ENCODE measurements around the gene IPPK. TPM values are rescaled to one million over a fixed set of nuclear protein-coding genes. Genes with fewer than 3 reads are reported as not detected.

The IPPK gene
- total RNA-seq, 1 experiment from 2014 or later, result 15.4 TPM

DNA sequence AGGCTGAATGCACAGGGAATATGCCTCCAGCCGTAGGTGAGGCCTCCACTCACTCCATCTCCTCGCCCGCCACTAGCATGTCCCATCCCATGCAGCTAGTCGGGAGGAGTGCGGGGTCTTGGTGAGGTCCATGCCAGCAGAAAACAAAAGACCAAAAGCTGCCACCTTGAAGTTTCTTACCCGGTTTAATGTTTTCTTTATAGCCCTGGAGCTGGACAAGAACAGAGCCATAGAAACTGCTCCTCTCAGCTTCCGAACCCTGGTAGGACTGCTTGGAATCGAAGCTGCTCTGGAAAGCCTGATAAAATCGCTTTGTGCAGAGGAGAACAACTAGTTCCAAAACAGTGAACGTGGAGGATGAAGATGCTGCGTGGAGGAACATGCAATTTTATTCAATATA lies 57.1 kb downstream of the IPPK start (continued):
- TF ChIP-seq ZBTB33 (IDR thresholded peaks at IDR 0.05; ENCODE audit: extremely low read depth, insufficient replicate concordance, low read length) (no peak), EZH2phosphoT487 (IDR thresholded peaks at IDR 0.05; ENCODE audit: borderline replicate concordance) (no peak), SP1 (IDR thresholded peaks at IDR 0.05; ENCODE audit: low read depth) (no peak), SIN3A (IDR thresholded peaks at IDR 0.05; ENCODE audit: low read depth) (no peak), FOSL1 (IDR thresholded peaks at IDR 0.05; ENCODE audit: low read depth) (no peak), TCF7L2 (IDR thresholded peaks at IDR 0.05; ENCODE audit: borderline replicate concordance, extremely low read depth, insufficient read depth, insufficient read length) (no peak)

DNA sequence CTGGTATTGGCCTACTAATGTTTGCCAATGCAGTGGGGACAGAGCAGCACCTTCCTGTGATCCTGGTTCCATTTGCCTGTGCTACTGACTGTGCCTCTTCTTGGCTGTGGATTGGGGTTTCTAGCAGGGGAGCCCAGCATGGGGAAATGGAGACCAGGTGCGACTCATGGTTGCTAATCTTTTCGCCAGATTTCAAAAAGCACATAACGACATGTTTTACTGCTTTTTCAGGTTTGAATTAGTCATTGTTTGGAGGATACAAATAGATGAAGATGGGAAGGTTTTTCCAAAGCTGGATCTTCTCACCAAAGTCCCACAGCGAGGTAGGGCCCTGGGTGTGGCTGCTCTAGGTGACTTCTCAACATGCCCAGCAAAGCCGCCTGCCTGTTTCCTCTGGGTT lies 57.6 kb downstream of the IPPK start:
- no peak overlapping the region for H3K4me2 ChIP-seq (ENCODE audit: low read length)
- no peaks in the 10 kb centered on the region for H3K9me3 ChIP-seq (ENCODE audit: control insufficient read depth in 1 of 2, insufficient read depth in 1 of 2, low read depth in 1 of 2, low read length in 2 of 2)
- ATAC-seq (no peak), DNase-seq (ENCODE audit: low read depth, low spot score) (no peak)
- intact Hi-C loops (cut with micrococcal nuclease), result no loop called here
- no peaks in the 10 kb centered on the region for H3K79me2 ChIP-seq (ENCODE audit: insufficient read depth, low read length)
- no peak overlapping the region for H3K4me3 ChIP-seq (replicated peaks in 1 of 2; ENCODE audit: low read depth in 1 of 2, low read length in 2 of 2)
- ChIA-PET CTCF (no interaction called here), POLR2A (no interaction called here), RAD21 (ENCODE audit: low non-redundant PET in 1 of 2, low total read pairs in 2 of 2, uncharacterized antibody in 2 of 2, unreplicated experiment in 2 of 2) (no interaction called here)
- H4K20me1 ChIP-seq (ENCODE audit: insufficient read depth), result no peaks in the 10 kb centered on the region
- no peak overlapping the region for H2AFZ ChIP-seq (ENCODE audit: low read depth, low read length, poor library complexity, severe bottlenecking)
- no peaks in the 10 kb centered on the region for H3K9me2 ChIP-seq (ENCODE audit: insufficient read depth)
- H3K36me3 ChIP-seq (ENCODE audit: control insufficient read depth in 1 of 2, insufficient read depth in 2 of 2, low read length in 2 of 2), result peaks cover 0 to 10% of the 10 kb centered on the region in 2 experiments; a peak in 2 of 4 replicates
- BruUV-seq (replicated peaks), result no TSS peak
- no peaks in the 10 kb centered on the region for H3K27me3 ChIP-seq (ENCODE audit: insufficient read depth, low read length)
- H3K4me1 ChIP-seq (ENCODE audit: control insufficient read depth in 1 of 2, insufficient read depth in 2 of 2, low read length in 2 of 2), result no peaks in the 10 kb centered on the region
- no peak overlapping the region for H3K9ac ChIP-seq (ENCODE audit: low read length)
- no peak overlapping the region for H3K27ac ChIP-seq (ENCODE audit: low read depth, low read length)
- no peak for TF ChIP-seq ZBTB33 (IDR thresholded peaks at IDR 0.05; ENCODE audit: extremely low read depth, insufficient replicate concordance, low read length)
- no peak for TF ChIP-seq YY1 (IDR thresholded peaks at IDR 0.05; ENCODE audit: extremely low read depth, insufficient replicate concordance, low read depth, low read length)
- no peak for TF ChIP-seq FOSL1 (IDR thresholded peaks at IDR 0.05; ENCODE audit: low read depth)
- TF ChIP-seq POLR2A (IDR thresholded peaks at IDR 0.05; ENCODE audit: borderline replicate concordance, extremely low read depth, insufficient read depth, insufficient read length), result no peak
- TF ChIP-seq SP1 (IDR thresholded peaks at IDR 0.05; ENCODE audit: low read depth), result no peak
- no peak for TF ChIP-seq EZH2 (IDR thresholded peaks at IDR 0.05)
- no peak for TF ChIP-seq ZNF274 (IDR thresholded peaks at IDR 0.05; ENCODE audit: low read depth, low read length)
- TF ChIP-seq SIN3A (IDR thresholded peaks at IDR 0.05; ENCODE audit: low read depth), result no peak
- no peak for TF ChIP-seq EZH2phosphoT487 (IDR thresholded peaks at IDR 0.05; ENCODE audit: borderline replicate concordance)
- TF ChIP-seq TCF7L2 (IDR thresholded peaks at IDR 0.05; ENCODE audit: borderline replicate concordance, extremely low read depth, insufficient read depth, insufficient read length), result no peak
- TF ChIP-seq ELF1 (IDR thresholded peaks at IDR 0.05; ENCODE audit: borderline replicate concordance, low read depth), result no peak
- no peak for TF ChIP-seq RAD21 (IDR thresholded peaks at IDR 0.05; ENCODE audit: low read depth)
- TF ChIP-seq CEBPB (IDR thresholded peaks at IDR 0.05; ENCODE audit: low read depth), result no peak
- TF ChIP-seq SRF (IDR thresholded peaks at IDR 0.05; ENCODE audit: low read depth), result no peak
- no peak for TF ChIP-seq EGR1 (IDR thresholded peaks at IDR 0.05; ENCODE audit: low read depth)
- TF ChIP-seq, protein P1, sequence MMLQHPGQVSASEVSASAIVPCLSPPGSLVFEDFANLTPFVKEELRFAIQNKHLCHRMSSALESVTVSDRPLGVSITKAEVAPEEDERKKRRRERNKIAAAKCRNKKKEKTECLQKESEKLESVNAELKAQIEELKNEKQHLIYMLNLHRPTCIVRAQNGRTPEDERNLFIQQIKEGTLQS (IDR thresholded peaks at IDR 0.05), result no peak
- TF ChIP-seq MAX (IDR thresholded peaks at IDR 0.05), result no peak
- TF ChIP-seq CBX3 (IDR thresholded peaks at IDR 0.05; ENCODE audit: low read depth), result no peak
- TF ChIP-seq CTCF (IDR thresholded peaks at IDR 0.05 in 2 of 3, conservative IDR thresholded peaks at IDR 0.05 in 1 of 3; ENCODE audit: borderline replicate concordance in 1 of 3, insufficient read depth in 1 of 3, low read depth in 2 of 3, low read length in 2 of 3), result no peak

All from HCT116 (cell line).